ENCODE results near the gene PSMD6. TPM values are rescaled to one million over a fixed set of nuclear protein-coding genes. Genes with fewer than 3 reads are reported as not detected.
A peak's percentile ranks its signal among the peaks of the same experiment; 100 is the strongest.

PSMD6 gene
- total RNA-seq, 2 experiments from 2014 or later = 81.2 to 86.3 TPM

DNA sequence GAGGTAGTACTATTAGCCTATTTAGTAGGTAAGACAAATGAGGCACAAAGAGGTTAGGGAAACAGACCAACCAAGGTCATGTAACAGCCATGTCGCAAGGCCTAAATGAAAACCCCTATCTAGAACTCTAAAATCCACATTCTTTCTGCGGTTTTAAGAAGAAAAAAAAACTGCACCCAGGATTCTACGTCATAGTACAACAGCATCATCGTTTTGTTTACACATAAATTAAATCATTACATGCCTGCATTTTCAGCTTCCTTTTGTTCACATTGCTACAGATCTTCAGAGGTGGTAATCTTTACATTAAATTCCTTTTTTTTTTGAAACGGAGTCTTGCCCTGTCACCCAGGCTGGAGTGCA is 548 bp upstream of the PSMD6 start:
- peaks cover 21% of the 10 kb centered on the region for H3K36me3 Mint-ChIP-seq (ENCODE audit: low read depth)
- H3K27me3 Mint-ChIP-seq (ENCODE audit: low read depth) = peaks cover 15% of the 10 kb centered on the region
- ChIA-PET POLR2A (interaction anchor here (0.6 to 2.6 kb wide), 7 partner anchors 15 to 100 kb away, joined by 3 to 12 read pairs (median 7); no protein-coding TSS in a partner anchor), CTCF (interaction anchor here (0.6 to 5.5 kb wide), 25 partner anchors 9 to 464 kb away, joined by 3 to 48 read pairs (median 4); partner anchors contain the start of gene SCAANT1)
- H3K9me3 Mint-ChIP-seq (ENCODE audit: insufficient read depth) = no peaks in the 10 kb centered on the region
- ATAC-seq = no peak
- H3K4me1 Mint-ChIP-seq (ENCODE audit: low read depth) = peaks cover 28% of the 10 kb centered on the region
- peak overlapping the region; percentile 93 for H3K27ac Mint-ChIP-seq
- no peak for DNase-seq
- peak overlapping the region; percentile 74 for H3K4me3 Mint-ChIP-seq

DNA sequence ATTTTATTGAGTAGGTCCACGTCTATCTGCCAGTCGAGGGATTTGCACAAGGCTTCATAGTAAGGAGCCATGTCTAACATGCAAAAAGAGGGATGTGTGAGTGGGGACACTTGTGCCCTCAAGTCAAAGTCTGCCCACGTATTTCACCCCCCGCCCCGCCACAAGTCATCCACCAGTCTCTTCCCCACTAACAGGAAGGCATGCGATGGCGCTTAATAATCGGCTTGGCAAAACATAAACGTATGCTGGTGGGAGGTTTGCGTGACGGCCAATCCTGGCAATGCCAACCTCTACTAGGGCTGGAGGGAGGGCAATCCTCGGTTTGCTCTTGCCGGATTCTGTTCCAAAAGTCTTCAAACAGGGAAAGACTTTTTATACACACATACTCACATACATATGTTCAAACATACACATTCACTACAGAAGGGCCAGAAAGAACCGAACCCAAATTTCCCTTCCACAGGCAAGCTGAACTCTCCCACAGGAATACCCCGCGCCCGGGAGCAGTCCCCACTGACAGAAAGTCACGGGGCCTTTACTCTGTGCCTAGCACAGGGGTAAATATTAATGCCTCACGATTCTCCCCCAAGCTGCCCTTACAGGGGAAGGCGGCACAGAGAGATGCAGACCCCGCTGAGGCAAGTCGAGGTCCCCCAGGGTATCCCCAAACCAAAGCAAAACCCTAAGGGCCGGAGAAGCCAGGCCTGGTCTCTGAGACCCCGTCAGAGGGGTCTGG is 675 bp downstream of the PSMD6 start:
- ChIA-PET POLR2A (interaction anchor here (1.5 to 2.6 kb wide), 5 partner anchors 14 to 61 kb away, joined by 4 to 12 read pairs (median 7); no protein-coding TSS in a partner anchor), CTCF (interaction anchor here (0.6 to 5.5 kb wide), 23 partner anchors 8 to 671 kb away, joined by 3 to 48 read pairs (median 4); partner anchors contain the start of gene SCAANT1)
- peak; percentile 27 for ATAC-seq
- H3K4me3 Mint-ChIP-seq = peak overlapping the region; percentile 74
- peak overlapping the region; percentile 93 for H3K27ac Mint-ChIP-seq
- DNase-seq = peak; percentile 35
- peaks cover 30% of the 10 kb centered on the region for H3K4me1 Mint-ChIP-seq (ENCODE audit: low read depth)
- H3K27me3 Mint-ChIP-seq (ENCODE audit: low read depth) = peaks cover 10% of the 10 kb centered on the region
- no peaks in the 10 kb centered on the region for H3K9me3 Mint-ChIP-seq (ENCODE audit: insufficient read depth)
- peaks cover 32% of the 10 kb centered on the region for H3K36me3 Mint-ChIP-seq (ENCODE audit: low read depth)

DNA sequence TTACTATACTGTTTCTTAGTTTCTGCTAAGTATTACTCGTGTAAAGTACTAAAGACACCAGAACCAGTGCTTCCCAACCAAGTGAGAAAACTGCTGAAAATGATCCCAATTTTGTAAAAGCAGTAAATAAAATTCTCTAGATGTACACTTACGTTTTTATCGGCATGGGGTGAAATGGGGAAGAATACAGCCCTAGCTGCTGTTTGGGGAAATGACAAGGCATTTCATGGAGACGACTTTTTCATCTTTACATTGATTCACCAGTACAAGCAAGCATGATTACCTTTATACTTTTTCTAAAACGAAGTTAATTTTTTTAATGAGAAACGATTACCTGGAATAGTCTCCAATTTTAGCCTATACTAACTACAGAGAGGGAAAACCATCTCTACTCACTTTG is 1.4 kb downstream of the PSMD6 start:
- ATAC-seq = no peak
- no peak for DNase-seq
- Mint-ChIP-seq H3K4me3 (peak overlapping the region; percentile 74), H3K36me3 (ENCODE audit: low read depth) (peaks cover 37% of the 10 kb centered on the region), H3K9me3 (ENCODE audit: insufficient read depth) (no peaks in the 10 kb centered on the region), H3K4me1 (ENCODE audit: low read depth) (peaks cover 30% of the 10 kb centered on the region), H3K27ac (peak overlapping the region; percentile 93), H3K27me3 (ENCODE audit: low read depth) (peaks cover 4% of the 10 kb centered on the region)
- CTCF ChIA-PET = interaction anchor here (1.0 to 5.5 kb wide), 4 partner anchors 9 to 671 kb away, joined by 3 to 48 read pairs (median 10); no protein-coding TSS in a partner anchor
- POLR2A ChIA-PET = interaction anchor here (2.3 to 2.6 kb wide), 2 partner anchors 13 to 54 kb away, joined by 8 to 12 read pairs; no protein-coding TSS in a partner anchor

DNA sequence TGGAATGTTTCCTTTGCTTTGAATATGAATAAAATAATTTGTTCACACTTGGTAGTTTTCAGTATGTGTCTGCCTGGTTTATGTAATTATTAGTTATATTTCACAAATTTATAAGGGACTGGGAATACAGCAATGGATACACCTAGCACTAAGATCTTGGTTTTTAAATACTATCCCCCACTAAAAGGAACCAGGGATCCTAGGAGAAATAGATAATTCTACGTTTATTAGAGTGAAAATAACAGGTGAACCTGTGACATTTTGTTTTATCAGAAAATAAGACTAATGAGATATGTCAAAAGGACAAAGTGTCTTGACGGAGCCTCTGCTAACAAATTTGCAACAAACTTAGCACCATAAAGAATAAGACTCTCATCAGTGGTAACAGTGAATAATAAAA is 3.4 kb downstream of the PSMD6 start:
- POLR2A ChIA-PET = interaction anchor here (1.0 kb wide), 1 partner anchor 12 kb away, joined by 4 read pairs; no protein-coding TSS in a partner anchor
- DNase-seq (no peak), ATAC-seq (no peak)
- Mint-ChIP-seq H3K4me1 (ENCODE audit: low read depth) (peaks cover 31% of the 10 kb centered on the region), H3K27ac (no peak overlapping the region), H3K36me3 (ENCODE audit: low read depth) (peaks cover 51% of the 10 kb centered on the region), H3K9me3 (ENCODE audit: insufficient read depth) (no peaks in the 10 kb centered on the region), H3K4me3 (no peak overlapping the region), H3K27me3 (ENCODE audit: low read depth) (no peaks in the 10 kb centered on the region)
- CTCF ChIA-PET = interaction anchor here (1.0 to 5.5 kb wide), 5 partner anchors 9 to 464 kb away, joined by 3 to 48 read pairs (median 4); no protein-coding TSS in a partner anchor

DNA sequence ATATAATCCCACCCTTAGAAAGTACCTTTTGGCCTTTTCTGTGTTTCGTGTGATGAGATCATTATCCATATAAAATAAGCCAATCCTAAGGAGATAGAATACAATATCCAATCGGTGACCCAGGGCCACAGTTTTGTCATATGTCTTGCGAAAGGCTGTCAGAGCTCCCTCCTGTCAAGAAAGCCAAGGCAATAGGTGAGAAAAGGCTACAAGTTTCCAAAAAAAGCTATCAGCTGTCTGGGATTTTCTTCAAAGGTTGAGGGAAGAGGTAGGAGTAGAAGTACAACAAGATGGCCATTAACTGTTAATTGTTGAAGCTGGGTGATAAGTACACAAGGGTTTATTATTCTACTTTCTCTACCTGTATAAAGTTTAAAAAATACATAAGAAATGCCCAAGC is 4.0 kb downstream of the PSMD6 start:
- Mint-ChIP-seq H3K4me3 (no peak overlapping the region), H3K27me3 (ENCODE audit: low read depth) (no peaks in the 10 kb centered on the region), H3K36me3 (ENCODE audit: low read depth) (peaks cover 57% of the 10 kb centered on the region), H3K9me3 (ENCODE audit: insufficient read depth) (no peaks in the 10 kb centered on the region), H3K27ac (peak overlapping the region; percentile 10), H3K4me1 (ENCODE audit: low read depth) (peaks cover 31% of the 10 kb centered on the region)
- ATAC-seq = no peak
- no peak for DNase-seq
- ChIA-PET CTCF (interaction anchor here (1.2 kb wide), 1 partner anchor 9 kb away, joined by 3 read pairs; no protein-coding TSS in a partner anchor), POLR2A (interaction anchor here (1.7 kb wide), 1 partner anchor 51 kb away, joined by 4 read pairs; no protein-coding TSS in a partner anchor)

DNA sequence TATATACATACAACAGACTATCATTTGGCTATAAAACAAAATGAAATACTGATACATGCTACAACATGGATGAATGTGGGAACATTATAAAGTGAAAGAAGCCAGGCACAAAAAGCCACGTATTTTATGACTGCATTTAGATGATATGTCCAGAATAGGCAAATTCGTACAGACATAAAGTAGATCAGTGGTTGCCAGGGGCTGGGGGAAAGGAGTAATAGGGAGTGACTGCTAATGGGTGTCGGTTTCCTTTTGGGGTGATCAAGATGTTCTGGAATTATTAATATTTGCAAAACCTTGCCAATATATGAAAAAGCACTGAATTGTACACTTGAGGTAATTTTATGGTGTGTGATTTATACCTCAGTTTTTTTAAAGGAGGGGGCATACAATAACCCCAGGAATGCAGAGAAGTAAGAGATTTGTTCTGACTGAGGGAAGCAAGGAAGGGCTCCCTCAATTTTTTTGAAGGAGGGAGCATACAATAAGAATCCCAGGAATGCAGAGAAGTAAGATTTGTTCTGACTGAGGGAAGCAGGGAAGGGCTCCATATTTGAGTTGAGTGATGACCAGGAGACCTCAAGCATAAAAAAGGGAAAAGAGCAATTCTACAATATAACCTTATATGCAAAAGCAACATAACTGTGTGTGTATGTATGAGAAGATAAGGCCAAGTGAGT is 6.2 kb downstream of the PSMD6 start:
- H3K9me3 Mint-ChIP-seq (ENCODE audit: insufficient read depth) = no peaks in the 10 kb centered on the region
- POLR2A ChIA-PET = interaction anchor here (0.6 to 1.7 kb wide), 2 partner anchors 22 to 48 kb away, joined by 3 to 4 read pairs; no protein-coding TSS in a partner anchor
- no peaks in the 10 kb centered on the region for H3K27me3 Mint-ChIP-seq (ENCODE audit: low read depth)
- peaks cover 19% of the 10 kb centered on the region for H3K4me1 Mint-ChIP-seq (ENCODE audit: low read depth)
- ATAC-seq = no peak
- no peak for DNase-seq
- H3K27ac Mint-ChIP-seq = no peak overlapping the region
- peaks cover 76% of the 10 kb centered on the region for H3K36me3 Mint-ChIP-seq (ENCODE audit: low read depth)
- no peak overlapping the region for H3K4me3 Mint-ChIP-seq
- CTCF ChIA-PET = interaction anchor here (1.2 to 1.9 kb wide), 2 partner anchors 8 to 46 kb away, joined by 3 to 7 read pairs; no protein-coding TSS in a partner anchor

DNA sequence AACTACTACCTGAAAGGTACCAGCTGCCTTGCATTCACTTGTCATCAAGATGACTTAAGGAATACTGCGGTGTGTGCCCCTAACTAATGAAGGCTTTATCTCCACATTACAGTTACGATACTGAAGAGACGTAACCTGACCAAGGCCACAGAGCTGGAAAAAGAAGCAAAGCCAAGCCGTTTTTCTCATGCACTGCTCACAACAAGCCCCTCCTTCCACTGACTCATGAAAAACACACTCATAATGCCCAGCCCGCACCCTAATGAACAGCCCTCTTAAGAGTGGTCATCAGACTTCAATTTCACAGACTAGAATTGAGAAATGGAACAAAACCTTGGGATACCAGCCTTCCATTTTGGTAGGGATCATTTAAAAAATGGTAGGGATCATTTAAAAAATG is 11.6 kb downstream of the PSMD6 start:
- Mint-ChIP-seq H3K36me3 (ENCODE audit: low read depth) (peaks cover 73% of the 10 kb centered on the region), H3K4me3 (no peak overlapping the region), H3K27ac (no peak overlapping the region), H3K4me1 (ENCODE audit: low read depth) (peaks cover 7% of the 10 kb centered on the region), H3K9me3 (ENCODE audit: insufficient read depth) (no peaks in the 10 kb centered on the region), H3K27me3 (ENCODE audit: low read depth) (no peaks in the 10 kb centered on the region)
- DNase-seq = no peak
- ATAC-seq = no peak
- ChIA-PET POLR2A (no interaction called here), CTCF (interaction anchor here (2.8 to 5.8 kb wide), 2 partner anchors 11 to 50 kb away, joined by 6 to 48 read pairs; partner anchors contain the start of gene PSMD6)

DNA sequence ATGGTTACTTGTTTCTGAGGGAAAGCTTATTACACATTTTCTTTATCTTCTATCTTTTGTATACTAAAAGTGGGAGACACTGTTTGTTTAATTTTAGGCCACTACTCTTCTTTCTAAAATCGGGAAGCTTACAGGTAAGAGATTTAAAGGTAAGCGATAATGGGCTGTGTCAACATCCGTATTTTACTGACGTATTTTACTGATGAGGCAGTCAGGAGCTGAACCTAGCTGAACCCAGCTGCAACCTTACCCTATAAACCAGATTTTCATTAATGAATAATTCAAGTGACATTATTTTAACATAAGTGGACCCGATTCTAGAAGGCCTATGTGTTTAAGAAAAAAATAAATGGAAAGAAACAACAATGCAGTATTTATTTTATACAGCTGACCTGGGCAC is 13.1 kb downstream of the PSMD6 start:
- H3K36me3 Mint-ChIP-seq (ENCODE audit: low read depth) = peaks cover 63% of the 10 kb centered on the region
- H3K4me3 Mint-ChIP-seq = no peak overlapping the region
- ChIA-PET CTCF (interaction anchor here (0.7 to 5.8 kb wide), 8 partner anchors 9 to 1793 kb away, joined by 3 to 48 read pairs (median 4); partner anchors contain the start of gene PSMD6), POLR2A (interaction anchor here (2.1 kb wide), 1 partner anchor 12 kb away, joined by 5 read pairs; no protein-coding TSS in a partner anchor)
- DNase-seq = no peak
- no peak for ATAC-seq
- no peak overlapping the region for H3K27ac Mint-ChIP-seq
- peaks cover 6% of the 10 kb centered on the region for H3K4me1 Mint-ChIP-seq (ENCODE audit: low read depth)
- no peaks in the 10 kb centered on the region for H3K27me3 Mint-ChIP-seq (ENCODE audit: low read depth)
- H3K9me3 Mint-ChIP-seq (ENCODE audit: insufficient read depth) = no peaks in the 10 kb centered on the region

DNA sequence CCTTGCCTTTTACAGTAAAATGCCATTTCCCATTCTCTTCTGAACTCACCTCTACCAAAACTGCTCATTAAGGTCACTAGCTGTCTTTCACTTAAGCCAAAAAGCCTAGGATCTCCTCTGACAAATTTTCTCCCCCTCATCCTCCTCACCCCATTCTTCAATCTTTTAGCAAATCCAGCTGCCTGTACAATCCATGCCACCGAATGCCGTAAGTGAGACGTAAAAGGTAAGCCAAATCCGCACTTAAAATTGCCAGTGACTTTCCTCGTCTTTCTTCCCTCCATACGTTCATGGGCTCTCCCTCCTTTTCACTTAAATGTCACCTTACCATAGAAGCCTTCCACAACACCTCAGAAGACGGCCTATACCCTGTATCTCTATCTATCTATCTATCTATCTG is 13.8 kb downstream of the PSMD6 start:
- no peak for ATAC-seq
- Mint-ChIP-seq H3K4me3 (no peak overlapping the region), H3K36me3 (ENCODE audit: low read depth) (peaks cover 58% of the 10 kb centered on the region), H3K9me3 (ENCODE audit: insufficient read depth) (no peaks in the 10 kb centered on the region), H3K4me1 (ENCODE audit: low read depth) (peaks cover 6% of the 10 kb centered on the region), H3K27ac (no peak overlapping the region), H3K27me3 (ENCODE audit: low read depth) (no peaks in the 10 kb centered on the region)
- ChIA-PET POLR2A (interaction anchor here (2.1 kb wide), 1 partner anchor 12 kb away, joined by 5 read pairs; no protein-coding TSS in a partner anchor), CTCF (interaction anchor here (1.1 to 5.8 kb wide), 7 partner anchors 8 to 191 kb away, joined by 3 to 48 read pairs (median 6); partner anchors contain the start of gene PSMD6)
- DNase-seq = no peak

DNA sequence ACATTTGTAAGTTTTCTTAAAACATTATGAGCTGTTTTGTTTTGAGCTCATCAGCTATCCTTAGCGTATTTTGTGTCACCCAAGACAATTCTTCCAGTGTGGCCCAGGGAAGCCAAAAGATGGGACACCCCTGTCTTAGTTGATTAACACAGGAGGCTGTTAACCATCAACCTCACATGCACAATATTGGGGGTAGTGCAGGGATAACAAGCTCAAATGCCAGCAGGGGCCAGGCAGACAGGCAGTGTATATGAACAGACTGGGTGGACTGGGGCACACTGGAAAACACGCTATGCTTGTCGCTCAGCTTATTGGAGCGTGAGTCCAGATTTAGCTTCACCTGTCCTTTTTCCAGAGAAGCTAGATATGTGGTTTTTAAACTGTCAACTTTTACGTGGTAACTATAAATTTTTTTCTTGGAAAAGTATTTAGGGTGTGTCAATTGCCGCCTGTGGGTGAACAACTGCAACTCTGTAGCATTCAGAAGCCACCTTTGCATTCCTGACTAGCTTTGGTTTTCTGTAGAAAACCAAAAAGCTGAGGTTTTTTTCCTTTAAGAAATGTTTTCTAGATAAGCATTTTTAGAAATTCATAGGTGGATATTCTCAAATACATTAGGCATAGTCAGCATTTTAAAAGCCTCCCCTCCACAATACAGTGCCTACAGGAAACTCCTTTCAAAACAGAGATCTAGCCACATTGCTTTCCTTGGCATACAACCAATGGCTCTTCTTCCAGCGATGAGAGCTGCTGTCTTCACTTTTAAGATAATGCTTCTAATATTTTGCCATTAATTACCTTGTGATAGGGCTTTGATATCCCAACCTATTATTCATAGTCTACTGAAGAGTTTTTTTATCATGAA is 14.6 kb downstream of the PSMD6 start:
- ATAC-seq = no peak
- CTCF ChIA-PET = interaction anchor here (0.9 to 5.8 kb wide), 13 partner anchors 9 to 476 kb away, joined by 3 to 48 read pairs (median 6); partner anchors contain the start of gene PSMD6
- no peaks in the 10 kb centered on the region for H3K9me3 Mint-ChIP-seq (ENCODE audit: insufficient read depth)

More for the DNA sequence above, 14.6 kb downstream of the PSMD6 start:
- peaks cover 52% of the 10 kb centered on the region for H3K36me3 Mint-ChIP-seq (ENCODE audit: low read depth)
- POLR2A ChIA-PET = interaction anchor here (0.9 to 2.1 kb wide), 4 partner anchors 11 to 40 kb away, joined by 4 to 8 read pairs (median 6); partner anchors contain the start of gene PSMD6
- no peak for DNase-seq
- H3K27ac Mint-ChIP-seq = no peak overlapping the region
- H3K4me1 Mint-ChIP-seq (ENCODE audit: low read depth) = peaks cover 6% of the 10 kb centered on the region
- no peak overlapping the region for H3K4me3 Mint-ChIP-seq
- H3K27me3 Mint-ChIP-seq (ENCODE audit: low read depth) = no peaks in the 10 kb centered on the region

Measured in activated CD8-positive, alpha-beta T cell treated with anti-CD3 and anti-CD28 coated beads, Interleukin-2, amount 10 ng/mL, durations not matched to agents 7 days and 5 days (primary cell).